GM12878 (cell line): Measurements from ENCODE around the gene SECTM1. TPM values are rescaled to one million over a fixed set of nuclear protein-coding genes. Genes with fewer than 3 reads are reported as not detected.

Experiments
- BCL11A ChIP-seq: IDR thresholded peaks from 2 replicates; pipeline ENCODE4 v1.6.1; 2011; ENCODE audit warnings: low read depth, low read length
- CBFB ChIP-seq: IDR thresholded peaks from 2 replicates; pipeline ENCODE4 v1.6.1; 2016; ENCODE audit warnings: antibody characterized with exemption, low read depth
- CBX3 ChIP-seq: fragments of 200-600 bp; sonication (generic); IDR thresholded peaks from 2 replicates; pipeline ENCODE4 v1.6.1; 2016; ENCODE audit warnings: low read depth, borderline replicate concordance
- CTCF ChIP-seq, 3 experiments: IDR thresholded peaks in 2 of 3; conservative IDR thresholded peaks in 1 of 3; 2 replicates each; pipeline ENCODE4 v1.5.1; 2011; ENCODE audit warnings: low read depth in 3 of 3, low read length in 3 of 3, mild to moderate bottlenecking in 3 of 3, control low read depth in 2 of 3, moderate library complexity in 2 of 3, inconsistent platforms in 1 of 3, mixed read lengths in 1 of 3; ENCODE audit not compliant: control insufficient read depth in 2 of 3, insufficient read depth in 1 of 3; ENCODE audit errors: extremely low read depth in 1 of 3
- FOXM1 ChIP-seq: IDR thresholded peaks from 2 replicates; pipeline ENCODE4 v1.6.1; 2012; ENCODE audit warnings: low read depth, mild to moderate bottlenecking, inconsistent platforms, low read length, moderate library complexity
- HSF1 ChIP-seq: fragments of 150-350 bp; IDR thresholded peaks from 2 replicates; pipeline ENCODE4 v1.6.1; 2014; ENCODE audit warnings: mild to moderate bottlenecking, low read depth, low read length
- JUND ChIP-seq: IDR thresholded peaks from 2 replicates; pipeline ENCODE4 v1.6.1; 2012; ENCODE audit warnings: low read depth, mild to moderate bottlenecking, low read length, improper control_type of control experiment, moderate library complexity
- MYC ChIP-seq: IDR thresholded peaks from 2 replicates; pipeline ENCODE4 v1.6.1; 2011; ENCODE audit warnings: mild to moderate bottlenecking, low read length, moderate library complexity, inconsistent platforms; ENCODE audit not compliant: insufficient read depth, insufficient replicate concordance, insufficient read length, severe bottlenecking
- PAX5 ChIP-seq: IDR thresholded peaks from 2 replicates; pipeline ENCODE4 v1.6.1; 2011; ENCODE audit warnings: low read depth, low read length, borderline replicate concordance
- RB1 ChIP-seq: fragments of 450-650 bp; formaldehyde crosslinking; IDR thresholded peaks from 2 replicates; pipeline ENCODE4 v1.6.1; 2017; ENCODE audit warnings: mild to moderate bottlenecking, borderline replicate concordance
- RUNX3 ChIP-seq: IDR thresholded peaks from 2 replicates; pipeline ENCODE4 v1.6.1; 2012; ENCODE audit warnings: low read length, inconsistent platforms
- SIN3A ChIP-seq: IDR thresholded peaks from 2 replicates; pipeline ENCODE4 v1.6.1; 2012; ENCODE audit warnings: low read depth, low read length, improper control_type of control experiment
- SKIL ChIP-seq: fragments of 450-650 bp; IDR thresholded peaks from 2 replicates; pipeline ENCODE4 v1.6.1; 2017; ENCODE audit warnings: mild to moderate bottlenecking, low read depth, inconsistent platforms; ENCODE audit not compliant: poor library complexity, severe bottlenecking
- SMC3 ChIP-seq: IDR thresholded peaks from 2 replicates; pipeline ENCODE4 v1.6.1; 2011; ENCODE audit warnings: low read length, improper control_type of control experiment, borderline replicate concordance
- TCF7 ChIP-seq: IDR thresholded peaks from 2 replicates; pipeline ENCODE4 v1.6.1; 2014; ENCODE audit warnings: antibody characterized with exemption, borderline replicate concordance
- ZNF384 ChIP-seq: IDR thresholded peaks from 2 replicates; pipeline ENCODE4 v1.6.1; 2012; ENCODE audit warnings: low read depth, mild to moderate bottlenecking, low read length, improper control_type of control experiment, borderline replicate concordance
- ZNF687 ChIP-seq: fragments of 450-650 bp; IDR thresholded peaks from 2 replicates; pipeline ENCODE4 v1.6.1; 2017; ENCODE audit warnings: mild to moderate bottlenecking, moderate library complexity
- polyA plus RNA-seq, 11 experiments: library from polyadenylated mRNA; depleted of rRNA in 4 of 11; unstranded in 6 of 11; stranded (reverse) in 5 of 11; fragments of >200 nt; fragmentation: Nextera tagmentation in 4 of 11; fragmentation: Illumina TruSeq in 1 of 11; extraction: Ambion mirVana in 4 of 11; extraction: Trizol in 1 of 11; gene quantifications; 1 replicate in 1 of 11; 2 replicates in 10 of 11; pipeline versions ENCODE4 v1.2.1 to v1.2.3, GENCODE V29; 2011 to 2016; ENCODE audit warnings: inconsistent platforms in 2 of 11, missing spikeins in 2 of 11, low read depth in 1 of 11
- total RNA-seq, 4 experiments: library from RNA; depleted of rRNA in 3 of 4; stranded (reverse); fragments of >200 nt in 3 of 4; fragmentation: Illumina TruSeq in 1 of 4; extraction: Trizol in 1 of 4; gene quantifications; 2 replicates each; pipeline versions ENCODE4 v1.2.1 to v1.2.3, GENCODE V29; 2013 to 2021
- TF ChIP-seq, protein P1 (sequence below): IDR thresholded peaks from 2 replicates; pipeline ENCODE4 v1.6.1; 2011; ENCODE audit warnings: borderline replicate concordance, low read depth, mild to moderate bottlenecking, moderate library complexity, low read length; ENCODE audit not compliant: insufficient read depth, poor library complexity, severe bottlenecking

SECTM1 gene
- total and polyA plus RNA-seq, 10 of the 15 experiments (the other 5 are each of a cell fraction or from before 2014, with no cell fraction given): 0.10 to 0.13 (median 0.12) TPM; not detected in 7

- no peak for TF ChIP-seq HSF1
- TF ChIP-seq FOXM1: no peak
- TF ChIP-seq CBFB: no peak
- TF ChIP-seq, protein P1, sequence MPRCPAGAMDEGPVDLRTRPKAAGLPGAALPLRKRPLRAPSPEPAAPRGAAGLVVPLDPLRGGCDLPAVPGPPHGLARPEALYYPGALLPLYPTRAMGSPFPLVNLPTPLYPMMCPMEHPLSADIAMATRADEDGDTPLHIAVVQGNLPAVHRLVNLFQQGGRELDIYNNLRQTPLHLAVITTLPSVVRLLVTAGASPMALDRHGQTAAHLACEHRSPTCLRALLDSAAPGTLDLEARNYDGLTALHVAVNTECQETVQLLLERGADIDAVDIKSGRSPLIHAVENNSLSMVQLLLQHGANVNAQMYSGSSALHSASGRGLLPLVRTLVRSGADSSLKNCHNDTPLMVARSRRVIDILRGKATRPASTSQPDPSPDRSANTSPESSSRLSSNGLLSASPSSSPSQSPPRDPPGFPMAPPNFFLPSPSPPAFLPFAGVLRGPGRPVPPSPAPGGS: no peak
- peak; percentile 80; the same call in 1 of the 2 replicates for TF ChIP-seq RB1
- TF ChIP-seq ZNF687: peak; percentile 71
- no peak for TF ChIP-seq CBX3
- TF ChIP-seq CTCF (IDR thresholded peaks at IDR 0.05 in 2 of 3, conservative IDR thresholded peaks at IDR 0.05 in 1 of 3; ENCODE audit: control insufficient read depth in 2 of 3, extremely low read depth in 1 of 3, insufficient read depth in 1 of 3, low read depth in 3 of 3, low read length in 3 of 3): no peak
- TF ChIP-seq SIN3A: no peak
- no peak for TF ChIP-seq RUNX3
- TF ChIP-seq TCF7: no peak
- no peak for TF ChIP-seq PAX5
- TF ChIP-seq MYC: peak; percentile 43
- TF ChIP-seq SKIL: no peak
- no peak for TF ChIP-seq BCL11A
- peak; percentile 24; the same call in 1 of the 2 replicates for TF ChIP-seq JUND
- no peak for TF ChIP-seq SMC3
- no peak for TF ChIP-seq ZNF384
These were observed 60.0 kb downstream of the SECTM1 start, which contains the start of gene CSNK1D (continued) for GRCh38 chr17:82273327-82274133.
